B cell (primary cell): ENCODE data around the gene TRAPPC3L.

Experiments
- EZH2 ChIP-seq: IDR thresholded peaks from 2 replicates; pipeline ENCODE4 v1.6.1; 2012; ENCODE audit warnings: borderline replicate concordance, low read depth, mild to moderate bottlenecking, moderate library complexity, low read length; ENCODE audit not compliant: insufficient read depth, poor library complexity, severe bottlenecking
- TF ChIP-seq, protein P1 (sequence below): fragments of 200-600 bp; IDR thresholded peaks from one replicate; pipeline ENCODE4 v1.8.0; 2022; ENCODE audit warnings: antibody characterized with exemption, mild to moderate bottlenecking

DNA sequence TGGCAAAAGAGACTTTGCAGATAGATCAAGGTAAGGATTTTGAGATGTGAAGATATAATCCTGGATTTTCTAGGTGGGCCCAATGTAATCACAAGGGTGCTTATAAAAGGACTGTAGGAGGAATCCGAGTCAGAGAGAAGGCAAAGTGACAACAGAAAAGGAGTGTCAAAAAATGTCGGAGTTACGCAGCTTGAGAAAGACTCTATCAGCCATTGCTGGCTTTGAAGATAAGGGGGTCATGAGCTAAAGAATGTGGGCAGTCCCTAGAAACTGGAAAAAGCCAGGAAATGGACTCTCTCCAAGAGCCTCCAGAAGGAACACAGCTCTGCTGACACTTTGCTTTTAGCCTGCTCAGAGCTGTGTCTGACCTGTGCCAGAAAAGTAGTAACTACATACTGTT is 17.1 kb upstream of the TRAPPC3L start:
- TF ChIP-seq, protein P1, sequence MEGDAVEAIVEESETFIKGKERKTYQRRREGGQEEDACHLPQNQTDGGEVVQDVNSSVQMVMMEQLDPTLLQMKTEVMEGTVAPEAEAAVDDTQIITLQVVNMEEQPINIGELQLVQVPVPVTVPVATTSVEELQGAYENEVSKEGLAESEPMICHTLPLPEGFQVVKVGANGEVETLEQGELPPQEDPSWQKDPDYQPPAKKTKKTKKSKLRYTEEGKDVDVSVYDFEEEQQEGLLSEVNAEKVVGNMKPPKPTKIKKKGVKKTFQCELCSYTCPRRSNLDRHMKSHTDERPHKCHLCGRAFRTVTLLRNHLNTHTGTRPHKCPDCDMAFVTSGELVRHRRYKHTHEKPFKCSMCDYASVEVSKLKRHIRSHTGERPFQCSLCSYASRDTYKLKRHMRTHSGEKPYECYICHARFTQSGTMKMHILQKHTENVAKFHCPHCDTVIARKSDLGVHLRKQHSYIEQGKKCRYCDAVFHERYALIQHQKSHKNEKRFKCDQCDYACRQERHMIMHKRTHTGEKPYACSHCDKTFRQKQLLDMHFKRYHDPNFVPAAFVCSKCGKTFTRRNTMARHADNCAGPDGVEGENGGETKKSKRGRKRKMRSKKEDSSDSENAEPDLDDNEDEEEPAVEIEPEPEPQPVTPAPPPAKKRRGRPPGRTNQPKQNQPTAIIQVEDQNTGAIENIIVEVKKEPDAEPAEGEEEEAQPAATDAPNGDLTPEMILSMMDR, result no peak
- no peak for TF ChIP-seq EZH2
